Thyroid gland (tissue), 4 donors: ENCODE data around the gene KLHL34. TPM values are rescaled to one million over a fixed set of nuclear protein-coding genes. Genes with fewer than 3 reads are reported as not detected.

ENCODE experiments used
- DNase-seq, 2 donors: peaks; one replicate each; pipeline ENCODE4 v3.0.0-alpha.2; 2019
- H3K27ac ChIP-seq, 3 donors: fragments of 200-600 bp; sonication (generic); 1 replicate in 2 of 3; 2 replicates in 1 of 3; pipeline ENCODE4 v1.5.1; 2016 to 2019; ENCODE audit warnings: mild to moderate bottlenecking in 1 of 3, moderate library complexity in 1 of 3
- H3K27me3 ChIP-seq: fragments of 200-600 bp; sonication (generic); one replicate; pipeline ENCODE4 v1.5.1; 2019
- H3K36me3 ChIP-seq, 2 donors: fragments of 200-600 bp; sonication (generic); one replicate each; pipeline ENCODE4 v1.5.1; 2016 to 2019
- H3K4me1 ChIP-seq, 2 donors: fragments of 200-600 bp; sonication (generic); one replicate each; pipeline ENCODE4 v1.5.1; 2017 to 2019
- H3K4me3 ChIP-seq, 3 donors: fragments of 200-600 bp; sonication (generic); replicated peaks in 1 of 3; 1 replicate in 2 of 3; 2 replicates in 1 of 3; pipeline ENCODE4 v1.5.1; 2016; ENCODE audit warnings: mild to moderate bottlenecking in 1 of 3
- H3K9me3 ChIP-seq: fragments of 200-600 bp; sonication (generic); one replicate; pipeline ENCODE4 v1.5.1; 2017
- POLR2A ChIP-seq, 2 donors: fragments of 450-650 bp; IDR thresholded peaks; one replicate each; pipeline ENCODE4 v1.6.1; 2017; ENCODE audit warnings: antibody characterized with exemption in 2 of 2, mild to moderate bottlenecking in 2 of 2, moderate library complexity in 1 of 2
- WGBS, 2 donors: methylation state at CpG; one replicate each; pipeline ENCODE4 v1.1.5; 2017; 5-methylcytosine and 5-hydroxymethylcytosine counted together
- intact Hi-C: fragments of 100-400 bp; cut with DNase I; formaldehyde crosslinking; loops from one replicate; pipeline ENCODE4 v1.15.1; 2023
- total RNA-seq, 4 donors: library from RNA; depleted of rRNA; stranded (reverse); fragments of >200 nt; gene quantifications; one replicate each; pipeline ENCODE4 v1.2.3, GENCODE V29; 2016
- TF ChIP-seq, protein P1 (sequence below), 6 experiments: fragments of 200-600 bp in 3 of 6; fragments of 450-650 bp in 3 of 6; sonication (generic) in 3 of 6; IDR thresholded peaks; one replicate each; pipeline ENCODE4 v1.5.1; 2016 to 2019; ENCODE audit warnings: antibody characterized with exemption in 6 of 6, mild to moderate bottlenecking in 2 of 6, inconsistent platforms in 1 of 6, moderate library complexity in 1 of 6

The KLHL34 gene, protein sequence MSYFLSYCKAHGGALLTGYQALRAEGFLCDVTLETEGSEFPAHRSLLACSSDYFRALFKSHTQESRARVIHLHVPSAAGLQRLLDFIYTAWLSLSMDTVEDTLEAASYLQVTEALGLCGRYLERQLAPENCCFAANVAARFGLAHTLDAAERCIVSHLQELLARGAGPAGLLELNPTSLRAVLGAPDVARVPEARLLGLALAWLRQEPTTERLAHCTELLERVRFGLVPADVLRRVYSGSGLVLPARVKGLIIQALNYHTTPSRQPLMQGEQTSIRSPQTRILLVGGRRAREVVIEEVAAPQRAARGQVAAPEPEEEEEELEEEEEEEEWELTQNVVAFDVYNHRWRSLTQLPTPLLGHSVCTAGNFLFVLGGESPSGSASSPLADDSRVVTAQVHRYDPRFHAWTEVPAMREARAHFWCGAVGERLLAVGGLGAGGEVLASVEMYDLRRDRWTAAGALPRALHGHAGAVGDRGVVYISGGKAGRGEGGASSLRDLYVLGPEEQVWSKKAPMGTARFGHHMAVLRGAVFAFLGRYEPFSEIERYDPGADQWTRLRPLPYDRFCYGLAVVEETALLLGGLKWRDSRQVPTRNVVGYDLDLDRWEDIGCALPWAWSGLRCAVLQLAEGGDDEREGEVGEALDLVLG
- not detected for total RNA-seq

DNA sequence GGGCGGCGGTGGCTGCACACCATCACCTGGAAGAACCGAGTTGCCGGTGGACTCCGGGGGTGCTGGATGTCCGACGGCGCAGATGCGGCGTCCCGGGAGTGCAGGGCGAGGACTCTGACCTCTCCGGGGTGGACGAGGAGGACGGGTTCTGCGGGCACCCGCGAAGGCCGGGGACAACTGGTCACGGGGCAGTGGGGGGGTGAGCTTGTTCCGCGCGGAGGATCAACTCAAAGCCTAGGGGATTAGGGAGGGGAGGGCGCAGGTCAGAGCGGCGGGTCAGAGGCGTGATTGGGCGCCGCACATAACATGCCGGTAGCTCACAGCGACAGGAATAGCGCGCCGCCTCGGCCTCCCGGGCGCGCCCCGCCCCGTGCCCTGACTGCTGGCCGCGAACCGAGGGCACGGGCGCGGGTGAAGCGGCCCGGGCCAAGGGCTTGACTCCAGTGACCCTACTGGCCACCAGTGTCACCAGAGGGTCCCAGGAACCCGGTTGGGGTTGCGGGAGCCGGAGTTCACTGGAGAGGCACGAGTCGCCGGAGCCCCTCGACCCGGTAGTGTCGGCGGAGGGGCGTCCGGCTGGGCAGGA lies at the start of gene KLHL34:
TSS of gene KLHL34 (minus strand) at position 179 of the 586 bp plus-strand sequence. CDS start 542 bp downstream, outside the sequence.
- H3K9me3 ChIP-seq = no peaks in the 10 kb centered on the region
- TF ChIP-seq, protein P1, sequence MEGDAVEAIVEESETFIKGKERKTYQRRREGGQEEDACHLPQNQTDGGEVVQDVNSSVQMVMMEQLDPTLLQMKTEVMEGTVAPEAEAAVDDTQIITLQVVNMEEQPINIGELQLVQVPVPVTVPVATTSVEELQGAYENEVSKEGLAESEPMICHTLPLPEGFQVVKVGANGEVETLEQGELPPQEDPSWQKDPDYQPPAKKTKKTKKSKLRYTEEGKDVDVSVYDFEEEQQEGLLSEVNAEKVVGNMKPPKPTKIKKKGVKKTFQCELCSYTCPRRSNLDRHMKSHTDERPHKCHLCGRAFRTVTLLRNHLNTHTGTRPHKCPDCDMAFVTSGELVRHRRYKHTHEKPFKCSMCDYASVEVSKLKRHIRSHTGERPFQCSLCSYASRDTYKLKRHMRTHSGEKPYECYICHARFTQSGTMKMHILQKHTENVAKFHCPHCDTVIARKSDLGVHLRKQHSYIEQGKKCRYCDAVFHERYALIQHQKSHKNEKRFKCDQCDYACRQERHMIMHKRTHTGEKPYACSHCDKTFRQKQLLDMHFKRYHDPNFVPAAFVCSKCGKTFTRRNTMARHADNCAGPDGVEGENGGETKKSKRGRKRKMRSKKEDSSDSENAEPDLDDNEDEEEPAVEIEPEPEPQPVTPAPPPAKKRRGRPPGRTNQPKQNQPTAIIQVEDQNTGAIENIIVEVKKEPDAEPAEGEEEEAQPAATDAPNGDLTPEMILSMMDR (IDR thresholded peaks at IDR 0.05) = no peak
- no peak for TF ChIP-seq POLR2A (IDR thresholded peaks at IDR 0.05)
- H3K4me3 ChIP-seq = no peak within 1 kb of the TSS
- H3K27me3 ChIP-seq = no peaks in the 10 kb centered on the region
- 1% methylated on average over 16 of the region's 60 CpGs; no CpG with 5 or more reads in 1 of the 2 donors for WGBS, 2 donors
- intact Hi-C loops = no loop called here
- peaks cover 0 to 4% of the 10 kb centered on the region in 2 donors for H3K4me1 ChIP-seq
- no peaks in the 10 kb centered on the region for H3K36me3 ChIP-seq
- no peak for DNase-seq
- no peak within 1 kb of the TSS for H3K27ac ChIP-seq

DNA sequence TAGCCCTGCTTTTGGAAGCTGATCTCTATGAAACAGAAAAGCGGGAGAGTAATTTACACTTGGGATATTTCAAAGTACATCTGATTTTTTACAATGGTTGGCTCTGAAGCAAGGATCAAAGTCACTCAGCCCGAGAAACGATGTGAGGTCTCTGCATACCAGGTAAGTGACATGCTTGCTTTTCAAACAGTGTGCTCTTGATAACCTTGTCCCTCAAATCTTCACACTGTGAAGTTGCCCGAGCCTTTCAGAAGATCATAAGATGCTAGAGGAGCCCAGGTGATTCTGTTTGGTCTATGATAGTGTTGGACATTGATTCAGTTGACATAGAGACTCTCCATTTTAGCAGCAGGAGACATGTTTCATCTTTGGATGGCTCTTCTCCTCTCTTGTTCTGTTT lies 47.1 kb upstream of the KLHL34 start:
- intact Hi-C loops = no loop called here
- H3K36me3 ChIP-seq = no peaks in the 10 kb centered on the region
- H3K27me3 ChIP-seq = no peaks in the 10 kb centered on the region
- TF ChIP-seq, protein P1 (IDR thresholded peaks at IDR 0.05) = no peak
- no peak for TF ChIP-seq POLR2A (IDR thresholded peaks at IDR 0.05)
- H3K4me1 ChIP-seq = no peaks in the 10 kb centered on the region
- H3K9me3 ChIP-seq = no peaks in the 10 kb centered on the region
- no peak overlapping the region for H3K27ac ChIP-seq
- no peak overlapping the region for H3K4me3 ChIP-seq
- DNase-seq = no peak
- WGBS, 2 donors = 63 to 66% methylated on average over 4 of the region's 4 CpGs

DNA sequence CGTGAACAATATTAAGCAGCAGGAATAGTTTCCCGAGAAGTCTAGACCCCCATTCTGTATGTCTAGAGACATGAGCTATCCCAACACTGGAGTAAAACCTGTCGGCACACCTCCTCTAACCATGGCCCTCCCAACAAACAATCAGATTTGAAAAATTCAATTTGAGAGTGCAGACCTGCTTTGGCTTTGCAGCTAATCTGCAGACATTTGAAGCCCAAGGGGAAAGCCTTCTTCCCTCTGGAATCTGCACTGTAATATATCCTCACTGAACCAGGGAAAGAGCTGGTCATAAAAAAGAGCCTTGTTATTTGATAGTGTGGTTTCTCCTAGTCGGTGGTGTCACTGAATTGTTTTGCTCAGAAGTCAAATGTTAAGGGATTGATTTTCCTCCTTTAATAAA lies 44.6 kb upstream of the KLHL34 start:
- H3K4me1 ChIP-seq = no peaks in the 10 kb centered on the region
- WGBS, 2 donors = 72 to 80% methylated on average over 3 to 4 of the region's 4 CpGs
- H3K36me3 ChIP-seq = no peaks in the 10 kb centered on the region
- no peak overlapping the region for H3K27ac ChIP-seq
- intact Hi-C loops = no loop called here
- H3K27me3 ChIP-seq = no peaks in the 10 kb centered on the region
- TF ChIP-seq, protein P1 (IDR thresholded peaks at IDR 0.05) = no peak
- no peak for TF ChIP-seq POLR2A (IDR thresholded peaks at IDR 0.05)
- H3K4me3 ChIP-seq = no peak overlapping the region
- no peak for DNase-seq
- no peaks in the 10 kb centered on the region for H3K9me3 ChIP-seq

DNA sequence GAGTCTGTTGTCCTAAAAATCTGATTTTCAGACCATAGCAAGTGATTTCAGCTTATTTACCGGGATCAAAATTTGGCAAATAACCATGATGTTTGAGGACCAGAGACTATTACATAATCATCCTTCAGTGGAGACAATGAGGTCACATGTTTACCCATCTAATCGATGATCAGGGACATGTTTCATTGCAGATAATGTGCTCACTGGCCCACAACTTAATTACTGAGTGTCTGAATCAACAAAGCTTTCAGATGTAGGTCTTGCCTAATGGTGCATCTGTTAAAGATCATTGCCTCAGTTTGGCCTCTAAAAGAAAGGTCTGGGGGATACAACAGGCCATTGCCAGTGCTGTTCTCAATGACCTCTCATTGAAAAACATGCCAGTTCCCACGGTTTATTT lies 42.8 kb upstream of the KLHL34 start:
- intact Hi-C loops = no loop called here
- H3K27me3 ChIP-seq = no peaks in the 10 kb centered on the region
- H3K36me3 ChIP-seq = no peaks in the 10 kb centered on the region
- TF ChIP-seq, protein P1 (IDR thresholded peaks at IDR 0.05) = no peak
- TF ChIP-seq POLR2A (IDR thresholded peaks at IDR 0.05) = no peak
- no peaks in the 10 kb centered on the region for H3K9me3 ChIP-seq
- 61 to 74% methylated on average over 3 of the region's 3 CpGs for WGBS, 2 donors
- H3K27ac ChIP-seq = no peak overlapping the region
- no peaks in the 10 kb centered on the region for H3K4me1 ChIP-seq
- DNase-seq = no peak
- H3K4me3 ChIP-seq = no peak overlapping the region

DNA sequence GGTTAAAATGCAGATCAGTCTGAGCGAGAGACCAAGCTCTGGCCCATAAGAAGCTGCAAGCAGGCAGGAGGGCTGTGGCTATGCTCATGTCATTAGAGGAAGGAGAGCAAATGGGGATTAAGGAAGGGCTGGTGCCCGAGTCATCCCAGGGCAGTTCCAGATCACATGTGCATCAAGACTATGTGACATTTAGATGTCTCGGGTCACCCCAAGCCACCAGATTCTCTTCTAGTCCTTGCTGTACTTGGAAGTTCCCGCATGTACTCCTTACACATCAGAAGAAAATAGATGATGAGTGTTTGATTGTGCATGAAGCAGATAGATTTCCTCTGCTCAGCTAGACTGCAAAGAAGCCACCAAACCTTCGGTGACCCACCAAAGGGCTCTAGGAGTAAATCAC lies 42.1 kb upstream of the KLHL34 start:
- H3K27ac ChIP-seq = no peak overlapping the region
- no peaks in the 10 kb centered on the region for H3K9me3 ChIP-seq
- H3K36me3 ChIP-seq = no peaks in the 10 kb centered on the region
- 86 to 95% methylated on average over 3 to 5 of the region's 5 CpGs for WGBS, 2 donors
- no peak overlapping the region for H3K4me3 ChIP-seq
- no peaks in the 10 kb centered on the region for H3K27me3 ChIP-seq
- no peaks in the 10 kb centered on the region for H3K4me1 ChIP-seq
- no peak for TF ChIP-seq POLR2A (IDR thresholded peaks at IDR 0.05)
- TF ChIP-seq, protein P1 (IDR thresholded peaks at IDR 0.05) = no peak
- no peak for DNase-seq
- intact Hi-C loops = no loop called here
